Type B pancreatic cell (in vitro differentiated cells): ENCODE data around the gene NATD1. TPM values are rescaled to one million over a fixed set of nuclear protein-coding genes. Genes with fewer than 3 reads are reported as not detected.
A peak's percentile ranks its signal among the peaks of the same experiment; 100 is the strongest.

Source experiments
- DNase-seq: peaks from one replicate; pipeline ENCODE4 v3.0.0; 2021; ENCODE audit warnings: mixed read lengths; ENCODE audit not compliant: unreplicated experiment; ENCODE audit errors: extremely low spot score
- H3K27ac Mint-ChIP-seq: 2 replicates; pipeline ENCODE4 v1.8.0; 2021; ENCODE audit warnings: mild to moderate bottlenecking, mixed read lengths
- H3K27me3 Mint-ChIP-seq: 2 replicates; pipeline ENCODE4 v1.8.0; 2021; ENCODE audit warnings: mixed read lengths
- H3K36me3 Mint-ChIP-seq: 2 replicates; pipeline ENCODE4 v1.8.0; 2021; ENCODE audit warnings: mixed read lengths
- H3K4me1 Mint-ChIP-seq: one replicate; pipeline ENCODE4 v1.8.0; 2021; ENCODE audit warnings: mixed read lengths; ENCODE audit not compliant: unreplicated experiment
- H3K4me3 Mint-ChIP-seq: 2 replicates; pipeline ENCODE4 v1.8.0; 2021; ENCODE audit warnings: mild to moderate bottlenecking, mixed read lengths
- H3K9me3 Mint-ChIP-seq: 2 replicates; pipeline ENCODE4 v1.8.0; 2021; ENCODE audit warnings: mixed read lengths
- CTCF ChIP-seq: fragments of 200-600 bp; sonication (generic); conservative IDR thresholded peaks from 2 replicates; pipeline ENCODE4 v1.5.0; 2021; ENCODE audit warnings: antibody characterized with exemption, mild to moderate bottlenecking
- total RNA-seq: library from RNA; stranded (reverse); gene quantifications from 2 replicates; pipeline ENCODE4 v1.2.1, GENCODE V29; 2021; ENCODE audit warnings: low replicate concordance

NATD1 gene
- total RNA-seq, 1 donor from 2014 or later, result 10.7 TPM

GRCh38 chr17:21242780-21243515, 10.3 kb downstream of the NATD1 start:
- H3K4me1 Mint-ChIP-seq, result peaks cover 10% of the 10 kb centered on the region
- no peaks in the 10 kb centered on the region for H3K36me3 Mint-ChIP-seq
- no peak overlapping the region for H3K27ac Mint-ChIP-seq
- DNase-seq, result no peak
- no peak overlapping the region for H3K4me3 Mint-ChIP-seq
- TF ChIP-seq CTCF, result no peak
- H3K9me3 Mint-ChIP-seq, result no peaks in the 10 kb centered on the region
- no peaks in the 10 kb centered on the region for H3K27me3 Mint-ChIP-seq

- H3K4me1 Mint-ChIP-seq, result peaks cover 10% of the 10 kb centered on the region
- H3K27me3 Mint-ChIP-seq, result no peaks in the 10 kb centered on the region
- peaks cover 4% of the 10 kb centered on the region for H3K9me3 Mint-ChIP-seq
- no peaks in the 10 kb centered on the region for H3K36me3 Mint-ChIP-seq
- no peak overlapping the region for H3K27ac Mint-ChIP-seq
- H3K4me3 Mint-ChIP-seq, result no peak overlapping the region
- DNase-seq, result no peak
- no peak for TF ChIP-seq CTCF
Measured at GRCh38 chr17:21242026-21242697, 11.0 kb downstream of the NATD1 start.

GRCh38 chr17:21241564-21241963, 11.6 kb downstream of the NATD1 start:
- H3K9me3 Mint-ChIP-seq, result peaks cover 4% of the 10 kb centered on the region
- no peak for TF ChIP-seq CTCF
- H3K4me1 Mint-ChIP-seq, result peaks cover 10% of the 10 kb centered on the region
- no peak for DNase-seq
- H3K36me3 Mint-ChIP-seq, result no peaks in the 10 kb centered on the region
- H3K27ac Mint-ChIP-seq, result no peak overlapping the region
- no peaks in the 10 kb centered on the region for H3K27me3 Mint-ChIP-seq
- H3K4me3 Mint-ChIP-seq, result no peak overlapping the region

GRCh38 chr17:21240369-21241055, 12.7 kb downstream of the NATD1 start:
- no peak for DNase-seq
- Mint-ChIP-seq H3K4me3 (no peak overlapping the region), H3K27ac (peak overlapping the region; percentile 81), H3K27me3 (no peaks in the 10 kb centered on the region), H3K4me1 (peaks cover 10% of the 10 kb centered on the region), H3K9me3 (peaks cover 4% of the 10 kb centered on the region), H3K36me3 (no peaks in the 10 kb centered on the region)
- no peak for TF ChIP-seq CTCF

GRCh38 chr17:21239680-21240368, 13.4 kb downstream of the NATD1 start:
- Mint-ChIP-seq H3K36me3 (no peaks in the 10 kb centered on the region), H3K4me1 (peaks cover 10% of the 10 kb centered on the region), H3K9me3 (peaks cover 4% of the 10 kb centered on the region), H3K27me3 (no peaks in the 10 kb centered on the region), H3K4me3 (no peak overlapping the region), H3K27ac (peak overlapping the region; percentile 81)
- peak; percentile 72 for TF ChIP-seq CTCF
- no peak for DNase-seq
